GM19023 (cell line): Measurements from ENCODE around the gene POLR2H.

Experiments used
- ATAC-seq: cut with Tn5 transposase; IDR thresholded peaks from one replicate; pipeline ENCODE4 v1.9.1; 2021; ENCODE audit warnings: mild to moderate bottlenecking, moderate library complexity; ENCODE audit not compliant: unreplicated experiment

The POLR2H gene

GRCh38 chr3:184361532-184361931 lies at the start of gene POLR2H, which contains the start of gene CLCN2:
POLR2H (plus strand) TSS chr3:184361710; CDS start chr3:184363493, 1,783 bp downstream.
CLCN2 (minus strand) TSS chr3:184361605; CDS start chr3:184361479, 126 bp downstream.
- peak; percentile 34 for ATAC-seq

GRCh38 chr3:184314363-184314699 lies 47.2 kb upstream of the POLR2H start, which contains the start of gene EIF4G1:
EIF4G1 (plus strand) TSS chr3:184314606; CDS start chr3:184315797, 1,191 bp downstream.
- peak; percentile 86 for ATAC-seq

- peak; percentile 48 for ATAC-seq
These were observed 46.6 kb upstream of the POLR2H start for GRCh38 chr3:184314700-184315542.

GRCh38 chr3:184315543-184315867 lies 46.0 kb upstream of the POLR2H start:
- ATAC-seq: peak; percentile 4

- ATAC-seq: no peak
These were observed 45.4 kb upstream of the POLR2H start for GRCh38 chr3:184315871-184316661.

- no peak for ATAC-seq
These were observed 44.7 kb upstream of the POLR2H start for GRCh38 chr3:184316792-184317191.

GRCh38 chr3:184317201-184317600 lies 44.3 kb upstream of the POLR2H start:
- no peak for ATAC-seq

GRCh38 chr3:184320104-184320445 lies 41.4 kb upstream of the POLR2H start:
- ATAC-seq: no peak

- ATAC-seq: no peak
These were observed 39.8 kb upstream of the POLR2H start for GRCh38 chr3:184321666-184322065.

GRCh38 chr3:184322731-184323487 lies 38.6 kb upstream of the POLR2H start:
- no peak for ATAC-seq

GRCh38 chr3:184323696-184324095 lies 37.8 kb upstream of the POLR2H start:
- no peak for ATAC-seq

GRCh38 chr3:184325269-184325668 lies 36.2 kb upstream of the POLR2H start:
- ATAC-seq: no peak

- ATAC-seq: no peak
These were observed 35.7 kb upstream of the POLR2H start for GRCh38 chr3:184325715-184326369.

GRCh38 chr3:184327171-184327570 lies 34.3 kb upstream of the POLR2H start:
- ATAC-seq: no peak

- no peak for ATAC-seq
These were observed 33.0 kb upstream of the POLR2H start for GRCh38 chr3:184328516-184328915.

GRCh38 chr3:184332370-184333090 lies 29.0 kb upstream of the POLR2H start:
- no peak for ATAC-seq

- ATAC-seq: no peak
These were observed 28.3 kb upstream of the POLR2H start for GRCh38 chr3:184333190-184333589.

- ATAC-seq: no peak
These were observed 27.8 kb upstream of the POLR2H start for GRCh38 chr3:184333700-184334099.

- ATAC-seq: no peak
These were observed 26.9 kb upstream of the POLR2H start for GRCh38 chr3:184334470-184335158.

- peak; percentile 2 for ATAC-seq
These were observed 26.2 kb upstream of the POLR2H start for GRCh38 chr3:184335291-184335660.
